Esophagus muscularis mucosa (tissue), 4 donors: Measurements from ENCODE around the gene PSMA3. TPM values are rescaled to one million over a fixed set of nuclear protein-coding genes. Genes with fewer than 3 reads are reported as not detected.

ENCODE experiments used
- DNase-seq: peaks from one replicate; pipeline ENCODE4 v3.0.0-alpha.2; 2017; ENCODE audit errors: extremely low spot score
- H3K27ac ChIP-seq, 4 donors: fragments of 200-600 bp; sonication (generic); replicated peaks in 1 of 4; 1 replicate in 3 of 4; 2 replicates in 1 of 4; pipeline ENCODE4 v1.5.1; 2016 to 2019; ENCODE audit warnings: mild to moderate bottlenecking in 1 of 4
- H3K27me3 ChIP-seq, 4 donors: fragments of 200-600 bp; sonication (generic); one replicate each; pipeline versions ENCODE4 v1.5.1 to v1.6.0; 2016 to 2019
- H3K36me3 ChIP-seq, 4 donors: fragments of 200-600 bp; sonication (generic); one replicate each; pipeline ENCODE4 v1.5.1; 2016 to 2019
- H3K4me1 ChIP-seq, 4 donors: fragments of 200-600 bp; sonication (generic); one replicate each; pipeline ENCODE4 v1.5.1; 2016 to 2019
- H3K4me3 ChIP-seq, 4 donors: fragments of 200-600 bp; sonication (generic); 1 replicate in 2 of 4; 2 replicates in 2 of 4; pipeline ENCODE4 v1.5.1; 2016 to 2019; ENCODE audit warnings: mild to moderate bottlenecking in 4 of 4, moderate library complexity in 1 of 4
- H3K9me3 ChIP-seq, 4 donors: fragments of 200-600 bp; sonication (generic); 1 replicate in 3 of 4; 2 replicates in 1 of 4; pipeline ENCODE4 v1.5.1; 2016 to 2019
- EP300 ChIP-seq: sonication (generic); formaldehyde crosslinking; IDR thresholded peaks from one replicate; pipeline ENCODE4 v1.6.1; 2017; ENCODE audit warnings: antibody characterized with exemption
- POLR2A ChIP-seq: fragments of 450-650 bp; IDR thresholded peaks from one replicate; pipeline ENCODE4 v1.6.1; 2017; ENCODE audit warnings: antibody characterized with exemption, moderate library complexity, mild to moderate bottlenecking, low read depth
- POLR2AphosphoS5 ChIP-seq, 2 donors: sonication (generic); formaldehyde crosslinking; IDR thresholded peaks; one replicate each; pipeline ENCODE4 v1.6.1; 2017; ENCODE audit warnings: antibody characterized with exemption in 2 of 2
- WGBS: methylation state at CpG from one replicate; pipeline ENCODE4 v1.1.5; 2018; 5-methylcytosine and 5-hydroxymethylcytosine counted together
- intact Hi-C: fragments of 100-400 bp; cut with DNase I; formaldehyde crosslinking; loops from one replicate; pipeline ENCODE4 v1.15.1; 2023
- total RNA-seq, 4 donors: library from RNA; depleted of rRNA; stranded (reverse); fragments of >200 nt; gene quantifications; one replicate each; pipeline versions ENCODE4 v1.1.0 to v1.2.1, GENCODE V29; 2016
- TF ChIP-seq, protein P1 (sequence below), 3 experiments: fragments of 200-600 bp in 2 of 3; fragments of 450-650 bp in 1 of 3; sonication (generic) in 2 of 3; IDR thresholded peaks; one replicate each; pipeline ENCODE4 v1.5.1; 2017 to 2019; ENCODE audit warnings: antibody characterized with exemption in 3 of 3, mild to moderate bottlenecking in 2 of 3, moderate library complexity in 1 of 3

The PSMA3 gene
- total RNA-seq, 4 donors from 2014 or later, result 69.8 to 98.0 (median 84.8) TPM

DNA sequence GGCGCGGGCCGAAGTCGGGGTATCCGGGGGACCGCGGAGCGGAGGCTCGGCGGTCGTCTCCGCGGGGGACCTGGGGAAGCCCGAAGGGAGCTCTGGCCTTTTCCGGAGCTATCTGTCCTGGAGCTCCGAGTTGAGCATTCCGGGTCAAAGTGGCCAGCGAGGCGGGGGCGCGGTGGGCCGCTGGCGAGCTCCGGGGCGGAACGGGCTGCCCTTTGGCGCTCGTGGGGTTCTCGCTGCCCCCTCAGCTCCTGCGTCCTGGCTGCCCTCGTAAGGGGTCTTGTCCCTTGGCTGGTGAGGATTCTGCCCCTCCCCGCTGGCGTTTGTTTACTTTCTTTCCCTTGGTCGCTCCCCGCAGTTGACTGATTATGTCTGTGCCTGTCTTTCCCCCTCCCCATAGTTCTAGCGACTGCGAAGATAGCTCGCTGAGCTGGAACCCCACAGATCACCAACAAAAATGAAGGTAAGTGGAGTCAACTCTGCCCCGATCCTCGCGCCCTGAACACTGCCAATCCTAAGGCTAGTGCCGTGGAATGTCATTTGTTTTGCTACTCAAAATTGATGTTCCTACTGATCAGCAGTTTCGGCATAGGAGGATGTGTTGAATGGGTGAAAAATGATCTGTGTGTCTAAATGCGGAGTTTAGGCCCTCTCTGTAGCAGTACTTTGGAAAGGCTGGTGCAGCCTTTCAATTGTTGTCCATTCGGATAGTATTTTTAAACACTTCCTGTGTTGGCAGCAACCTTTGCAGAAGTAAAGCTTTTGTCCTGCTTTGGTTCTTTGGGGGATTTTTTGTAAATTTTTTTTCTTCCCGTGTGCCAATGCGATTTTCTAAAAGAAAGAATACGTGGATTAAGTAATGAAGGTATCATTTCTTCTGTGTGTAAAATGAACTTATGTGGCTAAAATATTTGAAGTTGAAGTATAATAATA, 55.0 kb downstream of the PSMA3 start:
- Histone ChIP-seq H3K4me1 (peaks cover 30 to 42% (median 38%) of the 10 kb centered on the region in 4 donors), H3K36me3 (peaks cover 5 to 36% (median 26%) of the 10 kb centered on the region in 4 donors), H3K4me3 (peak overlapping the region; percentile 66 to 96 (median 92)), H3K27ac (peak overlapping the region; percentile 93 to 97 (median 94)), H3K9me3 (no peaks in the 10 kb centered on the region), H3K27me3 (no peaks in the 10 kb centered on the region)
- TF ChIP-seq, protein P1, sequence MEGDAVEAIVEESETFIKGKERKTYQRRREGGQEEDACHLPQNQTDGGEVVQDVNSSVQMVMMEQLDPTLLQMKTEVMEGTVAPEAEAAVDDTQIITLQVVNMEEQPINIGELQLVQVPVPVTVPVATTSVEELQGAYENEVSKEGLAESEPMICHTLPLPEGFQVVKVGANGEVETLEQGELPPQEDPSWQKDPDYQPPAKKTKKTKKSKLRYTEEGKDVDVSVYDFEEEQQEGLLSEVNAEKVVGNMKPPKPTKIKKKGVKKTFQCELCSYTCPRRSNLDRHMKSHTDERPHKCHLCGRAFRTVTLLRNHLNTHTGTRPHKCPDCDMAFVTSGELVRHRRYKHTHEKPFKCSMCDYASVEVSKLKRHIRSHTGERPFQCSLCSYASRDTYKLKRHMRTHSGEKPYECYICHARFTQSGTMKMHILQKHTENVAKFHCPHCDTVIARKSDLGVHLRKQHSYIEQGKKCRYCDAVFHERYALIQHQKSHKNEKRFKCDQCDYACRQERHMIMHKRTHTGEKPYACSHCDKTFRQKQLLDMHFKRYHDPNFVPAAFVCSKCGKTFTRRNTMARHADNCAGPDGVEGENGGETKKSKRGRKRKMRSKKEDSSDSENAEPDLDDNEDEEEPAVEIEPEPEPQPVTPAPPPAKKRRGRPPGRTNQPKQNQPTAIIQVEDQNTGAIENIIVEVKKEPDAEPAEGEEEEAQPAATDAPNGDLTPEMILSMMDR (IDR thresholded peaks at IDR 0.05), result no peak
- peak in 1 of 2 donors; percentile 15 for TF ChIP-seq POLR2AphosphoS5 (IDR thresholded peaks at IDR 0.05)
- WGBS, result 3% methylated on average over 22 of the region's 48 CpGs
- no peak for DNase-seq
- intact Hi-C loops, result loop anchor here (5.0 kb wide), 2 partner anchors 57 to 1183 kb away; partner anchors contain the start of genes JKAMP, L3HYPDH and PSMA3

DNA sequence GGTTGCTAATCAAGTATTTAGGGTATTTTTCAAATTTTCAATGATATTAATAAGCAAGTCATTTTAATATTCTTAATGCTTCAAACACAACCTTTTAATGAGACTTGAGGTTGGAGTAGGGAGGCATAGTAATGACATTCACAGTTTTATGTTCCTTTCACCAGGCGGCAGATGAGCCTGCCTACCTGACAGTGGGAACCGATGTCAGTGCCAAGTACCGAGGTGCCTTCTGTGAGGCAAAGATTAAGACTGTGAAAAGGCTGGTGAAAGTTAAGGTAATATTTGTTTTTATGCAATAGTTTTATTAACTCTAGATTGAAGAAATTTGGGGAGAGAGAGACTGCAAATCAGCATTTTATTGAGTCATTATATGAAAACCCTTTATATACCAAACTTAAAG, 56.8 kb downstream of the PSMA3 start:
- DNase-seq, result no peak
- Histone ChIP-seq H3K9me3 (no peaks in the 10 kb centered on the region), H3K4me1 (peaks cover 16 to 25% (median 21%) of the 10 kb centered on the region in 4 donors), H3K36me3 (peaks cover 3 to 37% (median 24%) of the 10 kb centered on the region in 4 donors), H3K4me3 (no peak overlapping the region), H3K27me3 (no peaks in the 10 kb centered on the region), H3K27ac (no peak overlapping the region)
- 93% methylated on average over 3 of the region's 3 CpGs for WGBS
- intact Hi-C loops, result no loop called here
- TF ChIP-seq POLR2AphosphoS5 (IDR thresholded peaks at IDR 0.05) (no peak), EP300 (no peak), POLR2A (no peak)
- TF ChIP-seq, protein P1 (IDR thresholded peaks at IDR 0.05), result no peak

DNA sequence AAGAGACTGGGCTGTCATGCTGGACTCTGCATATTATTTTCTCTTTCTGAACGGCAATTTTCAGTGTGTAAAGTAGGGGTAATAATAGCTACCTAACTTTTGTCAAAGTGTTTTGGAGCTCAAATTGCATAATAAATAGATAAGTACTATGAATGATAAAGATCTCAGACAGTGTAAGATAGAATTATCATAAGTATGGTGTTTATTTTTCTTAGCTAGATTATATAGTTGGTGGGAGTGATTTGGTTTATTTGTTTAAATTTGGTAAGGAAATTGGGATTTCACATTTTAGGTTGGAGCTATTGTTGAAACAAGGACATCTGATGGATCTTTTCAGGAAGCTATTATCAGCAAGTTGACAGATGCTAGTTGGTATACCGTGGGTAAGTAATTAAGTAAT, 61.1 kb downstream of the PSMA3 start:
- TF ChIP-seq EP300 (no peak), POLR2AphosphoS5 (IDR thresholded peaks at IDR 0.05) (no peak)
- DNase-seq, result no peak
- Histone ChIP-seq H3K4me3 (no peak overlapping the region), H3K27me3 (no peaks in the 10 kb centered on the region), H3K4me1 (peaks cover 1 to 12% (median 8%) of the 10 kb centered on the region in 4 donors), H3K36me3 (peaks cover 6 to 59% (median 32%) of the 10 kb centered on the region in 4 donors), H3K27ac (no peak overlapping the region), H3K9me3 (no peaks in the 10 kb centered on the region)
- intact Hi-C loops, result no loop called here
- 72% methylated on average over 2 of the region's 2 CpGs for WGBS

DNA sequence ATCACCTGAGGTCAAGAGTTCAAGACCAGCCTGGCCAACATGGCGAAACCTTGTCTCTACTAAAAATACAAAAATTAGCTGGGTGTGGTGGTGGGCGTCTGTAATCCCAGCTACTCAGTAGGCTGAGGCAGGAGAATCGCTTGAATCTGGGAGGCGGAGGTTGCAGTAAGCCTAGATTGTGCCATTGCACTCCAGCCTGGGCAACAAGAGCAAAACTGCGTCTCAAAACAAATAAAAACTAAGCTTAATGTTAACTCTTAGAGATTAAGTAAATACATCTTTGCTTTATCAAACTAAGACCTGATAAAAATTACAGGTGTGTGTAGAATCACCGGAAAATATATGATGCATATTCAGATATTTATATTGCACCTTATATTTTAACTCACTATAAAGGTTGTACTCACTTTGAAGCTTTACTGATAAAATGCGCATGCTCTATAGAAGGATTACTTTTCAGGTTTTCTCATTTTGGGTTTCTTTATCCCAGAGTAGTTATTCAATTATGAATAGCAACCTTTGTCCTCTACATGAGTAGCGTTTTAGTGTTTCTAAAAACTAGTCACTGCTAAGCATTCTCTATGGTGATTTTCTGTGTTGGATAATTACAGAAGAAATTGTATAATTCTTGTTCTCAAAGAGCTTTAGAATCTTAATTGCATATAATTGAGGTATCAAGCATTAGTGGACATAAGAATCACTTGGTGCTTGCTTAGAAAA, 63.1 kb downstream of the PSMA3 start:
- Histone ChIP-seq H3K27me3 (no peaks in the 10 kb centered on the region), H3K9me3 (no peaks in the 10 kb centered on the region), H3K4me1 (peaks cover 0 to under 1% (median 0%) of the 10 kb centered on the region in 4 donors), H3K4me3 (no peak overlapping the region), H3K36me3 (peaks cover 6 to 63% (median 29%) of the 10 kb centered on the region in 4 donors), H3K27ac (no peak overlapping the region)
- DNase-seq, result no peak
- intact Hi-C loops, result no loop called here
- WGBS, result 92% methylated on average over 8 of the region's 8 CpGs
- TF ChIP-seq EP300 (no peak), POLR2A (no peak), POLR2AphosphoS5 (IDR thresholded peaks at IDR 0.05) (no peak)
- TF ChIP-seq, protein P1 (IDR thresholded peaks at IDR 0.05), result no peak

DNA sequence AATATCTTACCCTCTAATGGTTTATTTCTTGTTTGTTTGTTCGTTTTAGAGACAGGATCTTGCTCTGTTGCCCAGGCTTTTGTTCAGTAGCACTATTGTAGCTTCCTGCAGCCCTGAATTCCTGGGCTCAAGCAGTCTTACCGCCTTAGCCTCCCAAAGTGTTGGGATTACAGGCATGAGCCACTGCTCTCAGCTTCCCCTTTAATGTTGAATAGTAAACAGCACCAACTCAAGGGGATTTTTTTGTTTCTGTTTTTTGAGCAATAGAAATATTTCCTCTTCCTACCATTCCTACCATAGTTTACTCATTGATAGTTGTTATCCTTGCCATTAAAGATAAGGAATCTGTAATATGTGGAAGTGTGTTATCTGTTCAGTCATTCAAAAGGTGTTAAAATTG, 64.4 kb downstream of the PSMA3 start:
- Histone ChIP-seq H3K4me1 (no peaks in the 10 kb centered on the region), H3K27me3 (no peaks in the 10 kb centered on the region), H3K27ac (no peak overlapping the region), H3K4me3 (no peak overlapping the region), H3K36me3 (peaks cover 6 to 58% (median 32%) of the 10 kb centered on the region in 4 donors), H3K9me3 (no peaks in the 10 kb centered on the region)
- TF ChIP-seq POLR2AphosphoS5 (IDR thresholded peaks at IDR 0.05), result no peak
- TF ChIP-seq POLR2A, result no peak
- TF ChIP-seq EP300, result no peak
- TF ChIP-seq, protein P1 (IDR thresholded peaks at IDR 0.05), result no peak
- DNase-seq, result no peak
- 81% methylated on average over 2 of the region's 2 CpGs for WGBS
- intact Hi-C loops, result no loop called here
